Hepatocyte (in vitro differentiated cells): ENCODE data around the gene ZNF584. TPM values are rescaled to one million over a fixed set of nuclear protein-coding genes. Genes with fewer than 3 reads are reported as not detected.
"Not testable (repeated sequence)": the region's sequence is repeated elsewhere in the genome, so short reads cannot be mapped to it uniquely, and the experiment has no call there.

Experiments used
- DNase-seq: peaks from one replicate; pipeline ENCODE4 v3.0.0-alpha.2; 2016; ENCODE audit warnings: low spot score
- H2AFZ ChIP-seq: fragments of 200-600 bp; sonication (generic); 2 replicates; pipeline ENCODE4 v1.6.0; 2016; ENCODE audit warnings: antibody characterized with exemption, mild to moderate bottlenecking
- H3K27ac ChIP-seq: fragments of 200-600 bp; sonication (generic); 2 replicates; pipeline ENCODE4 v1.5.1; 2016; ENCODE audit warnings: mild to moderate bottlenecking
- H3K27me3 ChIP-seq: fragments of 200-600 bp; sonication (generic); 2 replicates; pipeline ENCODE4 v1.6.1; 2016
- H3K36me3 ChIP-seq: fragments of 200-600 bp; sonication (generic); replicated peaks from 2 replicates; pipeline ENCODE4 v1.5.1; 2016; ENCODE audit warnings: low read depth; ENCODE audit not compliant: insufficient read depth
- H3K4me1 ChIP-seq: fragments of 200-600 bp; sonication (generic); 2 replicates; pipeline ENCODE4 v1.5.1; 2016; ENCODE audit warnings: mild to moderate bottlenecking, moderate library complexity; ENCODE audit not compliant: insufficient read depth
- H3K4me2 ChIP-seq: fragments of 200-600 bp; sonication (generic); 2 replicates; pipeline ENCODE4 v1.6.0; 2016
- H3K4me3 ChIP-seq: fragments of 200-600 bp; sonication (generic); 2 replicates; pipeline ENCODE4 v1.5.1; 2016; ENCODE audit warnings: mild to moderate bottlenecking
- H3K79me2 ChIP-seq: fragments of 200-600 bp; sonication (generic); 2 replicates; pipeline ENCODE4 v1.6.0; 2017; ENCODE audit warnings: mild to moderate bottlenecking
- H3K9me2 ChIP-seq: fragments of 200-600 bp; sonication (generic); replicated peaks from 2 replicates; pipeline ENCODE4 v1.6.0; 2017; ENCODE audit warnings: mild to moderate bottlenecking; ENCODE audit not compliant: insufficient read depth
- H3K9me3 ChIP-seq: fragments of 200-600 bp; sonication (generic); 2 replicates; pipeline ENCODE4 v1.5.1; 2016; ENCODE audit warnings: low read depth, mild to moderate bottlenecking
- H4K20me1 ChIP-seq: fragments of 200-600 bp; sonication (generic); 2 replicates; pipeline ENCODE4 v1.6.0; 2016; ENCODE audit warnings: mild to moderate bottlenecking; ENCODE audit not compliant: insufficient read depth, poor library complexity, severe bottlenecking
- CTCF ChIP-seq: fragments of 200-600 bp; sonication (generic); IDR thresholded peaks from 2 replicates; pipeline ENCODE4 v1.5.1; 2016; ENCODE audit warnings: antibody characterized with exemption, mild to moderate bottlenecking; ENCODE audit not compliant: poor library complexity
- EZH2 ChIP-seq: fragments of 200-600 bp; sonication (generic); IDR thresholded peaks from 2 replicates; pipeline ENCODE4 v1.6.1; 2016; ENCODE audit warnings: antibody characterized with exemption, mild to moderate bottlenecking, borderline replicate concordance
- EZH2phosphoT487 ChIP-seq: fragments of 200-600 bp; sonication (generic); IDR thresholded peaks from one replicate; pipeline ENCODE4 v1.6.1; 2018; ENCODE audit warnings: antibody characterized with exemption, mild to moderate bottlenecking, low read depth, moderate library complexity; ENCODE audit not compliant: unreplicated experiment, severe bottlenecking
- WGBS: methylation state at CpG from one replicate; pipeline ENCODE4 v1.1.6; 2016; ENCODE audit warnings: low lambda C conversion rate; ENCODE audit errors: missing lambda C conversion rate; 5-methylcytosine and 5-hydroxymethylcytosine counted together
- polyA plus RNA-seq: library from polyadenylated mRNA; unstranded; fragments of >200 nt; fragmentation: Nextera tagmentation; extraction: Ambion mirVana; gene quantifications from 2 replicates; pipeline ENCODE4 v1.2.1, GENCODE V29; 2016
- total RNA-seq: library from RNA; depleted of rRNA; stranded (reverse); fragments of >200 nt; gene quantifications from 2 replicates; pipeline ENCODE4 v1.2.3, GENCODE V29; 2014

ZNF584 gene
- total and polyA plus RNA-seq, 2 experiments from 2014 or later = 5.5 to 7.9 TPM

GRCh38 chr19:58400916-58401839, 7.3 kb upstream of the ZNF584 start:
- peaks cover 8% of the 10 kb centered on the region for H3K27me3 ChIP-seq
- no peaks in the 10 kb centered on the region for H3K9me2 ChIP-seq
- 5% methylated on average over 77 of the region's 80 CpGs for WGBS
- H4K20me1 ChIP-seq = no peaks in the 10 kb centered on the region
- H3K4me3 ChIP-seq = peak overlapping the region; percentile 41
- H3K9me3 ChIP-seq = no peaks in the 10 kb centered on the region
- H3K4me2 ChIP-seq = peak overlapping the region; percentile 81
- H2AFZ ChIP-seq = peak overlapping the region; percentile 27
- H3K79me2 ChIP-seq = peaks cover 13% of the 10 kb centered on the region
- H3K27ac ChIP-seq = peak overlapping the region; percentile 59
- peaks cover 9% of the 10 kb centered on the region for H3K4me1 ChIP-seq
- peak; percentile 13 for TF ChIP-seq CTCF
- TF ChIP-seq EZH2 = no peak
- DNase-seq = peak; percentile 100
- no peaks in the 10 kb centered on the region for H3K36me3 ChIP-seq

GRCh38 chr19:58401840-58402421, 6.5 kb upstream of the ZNF584 start:
- Histone ChIP-seq H3K4me1 (peaks cover 10% of the 10 kb centered on the region), H3K4me3 (peak overlapping the region; percentile 41), H3K27ac (peak overlapping the region; percentile 59), H2AFZ (peak overlapping the region; percentile 12), H3K27me3 (peaks cover 5% of the 10 kb centered on the region), H3K9me2 (no peaks in the 10 kb centered on the region), H3K36me3 (no peaks in the 10 kb centered on the region), H3K4me2 (peak overlapping the region; percentile 80), H3K9me3 (no peaks in the 10 kb centered on the region), H3K79me2 (peaks cover 17% of the 10 kb centered on the region), H4K20me1 (no peaks in the 10 kb centered on the region)
- 25% methylated on average over 22 of the region's 23 CpGs for WGBS
- TF ChIP-seq CTCF (no peak), EZH2phosphoT487 (no peak), EZH2 (no peak)
- DNase-seq = no peak

GRCh38 chr19:58403920-58404478, 4.5 kb upstream of the ZNF584 start:
- Histone ChIP-seq H3K4me1 (peaks cover 17% of the 10 kb centered on the region), H3K27ac (peak overlapping the region; percentile 58), H3K79me2 (peaks cover 30% of the 10 kb centered on the region)
- not testable (repeated sequence) for H3K4me3 ChIP-seq, H2AFZ ChIP-seq, H3K9me3 ChIP-seq, H3K27me3 ChIP-seq, H3K9me2 ChIP-seq, H3K4me2 ChIP-seq, H4K20me1 ChIP-seq, H3K36me3 ChIP-seq
- WGBS = 68% methylated on average over 5 of the region's 5 CpGs
- peak; percentile 53 for DNase-seq
